Spleen (tissue), 11 donors: ENCODE data around the gene SORCS3. TPM values are rescaled to one million over a fixed set of nuclear protein-coding genes. Genes with fewer than 3 reads are reported as not detected.

Source experiments
- DNase-seq: peaks from one replicate; pipeline ENCODE4 v3.0.0-alpha.2; 2020
- H3K27ac ChIP-seq, 8 donors: fragments of 200-600 bp; sonication (generic) in 7 of 8; 1 replicate in 4 of 8; 2 replicates in 4 of 8; pipeline versions ENCODE4 v1.5.0 to v1.8.0; 2016 to 2021; ENCODE audit warnings: inconsistent platforms in 4 of 8, mild to moderate bottlenecking in 4 of 8, moderate library complexity in 1 of 8
- H3K27me3 ChIP-seq, 7 donors: fragments of 200-600 bp; sonication (generic) in 6 of 7; replicated peaks in 1 of 7; 1 replicate in 4 of 7; 2 replicates in 3 of 7; pipeline versions ENCODE4 v1.5.0 to v1.8.0; 2016 to 2021; ENCODE audit warnings: inconsistent platforms in 3 of 7, mild to moderate bottlenecking in 1 of 7
- H3K36me3 ChIP-seq, 6 donors: fragments of 200-600 bp; sonication (generic) in 5 of 6; 1 replicate in 4 of 6; 2 replicates in 2 of 6; pipeline versions ENCODE4 v1.5.0 to v1.8.0; 2016 to 2021; ENCODE audit warnings: inconsistent platforms in 2 of 6
- H3K4me1 ChIP-seq, 6 donors: fragments of 200-600 bp; sonication (generic) in 5 of 6; 1 replicate in 3 of 6; 2 replicates in 3 of 6; pipeline versions ENCODE4 v1.5.0 to v1.8.0; 2016 to 2021; ENCODE audit warnings: inconsistent platforms in 3 of 6
- H3K4me3 ChIP-seq, 8 donors: fragments of 200-600 bp; sonication (generic) in 7 of 8; 1 replicate in 4 of 8; 2 replicates in 4 of 8; pipeline versions ENCODE4 v1.5.0 to v1.8.0; 2016 to 2021; ENCODE audit warnings: inconsistent platforms in 4 of 8, mild to moderate bottlenecking in 4 of 8, moderate library complexity in 2 of 8
- H3K9me3 ChIP-seq, 8 donors: fragments of 200-600 bp; sonication (generic) in 7 of 8; 1 replicate in 4 of 8; 2 replicates in 4 of 8; pipeline versions ENCODE4 v1.5.0 to v1.8.0; 2016 to 2021; ENCODE audit warnings: inconsistent platforms in 4 of 8
- CTCF ChIP-seq, 11 experiments: fragments of 200-600 bp in 7 of 11; fragments of 450-650 bp in 4 of 11; sonication (generic) in 4 of 11; IDR thresholded peaks in 8 of 11; conservative IDR thresholded peaks in 3 of 11; 1 replicate in 7 of 11; 2 replicates in 4 of 11; pipeline versions ENCODE4 v1.4.0 to v1.8.0; 2016 to 2021; ENCODE audit warnings: antibody characterized with exemption in 11 of 11, inconsistent platforms in 4 of 11, mild to moderate bottlenecking in 1 of 11
- POLR2A ChIP-seq, 3 donors: fragments of 450-650 bp; IDR thresholded peaks; one replicate each; pipeline ENCODE4 v1.5.1; 2017; ENCODE audit warnings: antibody characterized with exemption in 3 of 3, mild to moderate bottlenecking in 1 of 3
- POLR2AphosphoS5 ChIP-seq, 3 donors: sonication (generic); formaldehyde crosslinking; IDR thresholded peaks; one replicate each; pipeline ENCODE4 v1.5.1; 2017; ENCODE audit warnings: antibody characterized with exemption in 3 of 3
- whole genome bisulfite sequencing, 5 donors: extraction: QIAGEN DNeasy Blood & Tissue Kit in 3 of 5; methylation state at CpG; one replicate each; pipeline versions ENCODE4 v1.1.5 to v1.1.7; 2013 to 2018; 5-methylcytosine and 5-hydroxymethylcytosine counted together
- intact Hi-C: fragments of 100-400 bp; cut with DNase I; formaldehyde crosslinking; loops from one replicate; pipeline ENCODE4 v1.15.0; 2023; ENCODE audit warnings: low total_unique reads
- polyA plus RNA-seq, 3 donors: library from polyadenylated mRNA; stranded (reverse); fragments of 200-250 nt; gene quantifications; one replicate each; pipeline ENCODE4 v1.2.1, GENCODE V29; 2013
- total RNA-seq, 7 donors: library from RNA; depleted of rRNA in 3 of 7; stranded (reverse); fragments of >200 nt in 3 of 7; fragmentation: NEBNext Ultra II Directional in 4 of 7; extraction: Animal tissue kit (Norgen Biotek cat#: 25700) in 4 of 7; gene quantifications; one replicate each; pipeline versions ENCODE4 v1.1.0 to v1.2.1, GENCODE V29; 2016 to 2021
- donor health status: healthy with polysubstance abuse.
- donor health status: DM: no; HTN: no; CAD: no; lungs with moderate emphysema.
- donor health status: DM: no; HTN: no; CAD: no.
- donor health status: Bipolar disorder and iron deficiency.
- donor health status: healthy.
- donor health status: DM: no; HTN: no; CAD: no.
- donor health status: DM: yes; HTN: yes; CAD: no.

Gene SORCS3
- total and polyA plus RNA-seq, 10 donors: 0.03 to 0.06 TPM; not detected in 8

DNA sequence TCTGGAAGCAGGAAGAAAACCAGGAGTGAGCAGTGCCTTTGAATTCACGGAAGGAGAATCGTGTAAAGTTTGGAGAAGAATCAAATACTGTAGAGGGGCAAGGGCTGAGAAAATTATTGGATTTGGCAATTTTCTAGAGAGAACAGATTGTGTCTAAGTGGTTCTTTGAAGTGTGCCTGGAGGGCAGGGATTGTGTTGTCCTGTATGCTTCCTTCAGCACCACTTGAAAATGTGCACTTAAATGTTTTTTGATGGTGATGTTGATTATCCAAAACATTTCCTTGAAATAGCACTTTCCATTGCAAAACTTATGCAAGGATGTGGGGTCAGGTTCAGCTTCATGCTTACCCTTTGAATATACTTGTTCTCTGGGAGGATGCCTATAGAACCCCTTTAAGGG, 360.2 kb downstream of the SORCS3 start:
- TF ChIP-seq CTCF (IDR thresholded peaks at IDR 0.05 in 8 of 11, conservative IDR thresholded peaks at IDR 0.05 in 3 of 11) (no peak), POLR2A (IDR thresholded peaks at IDR 0.05) (no peak), POLR2AphosphoS5 (IDR thresholded peaks at IDR 0.05) (no peak)
- WGBS, 5 donors: 85 to 92% (median 87%) methylated on average over 2 of the region's 2 CpGs
- Histone ChIP-seq H3K27me3 (peaks cover 0 to 2% (median 0%) of the 10 kb centered on the region in 7 donors), H3K36me3 (no peaks in the 10 kb centered on the region), H3K9me3 (no peaks in the 10 kb centered on the region), H3K4me3 (no peak overlapping the region), H3K27ac (no peak overlapping the region), H3K4me1 (no peaks in the 10 kb centered on the region)
- intact Hi-C loops: no loop called here
- DNase-seq: no peak

DNA sequence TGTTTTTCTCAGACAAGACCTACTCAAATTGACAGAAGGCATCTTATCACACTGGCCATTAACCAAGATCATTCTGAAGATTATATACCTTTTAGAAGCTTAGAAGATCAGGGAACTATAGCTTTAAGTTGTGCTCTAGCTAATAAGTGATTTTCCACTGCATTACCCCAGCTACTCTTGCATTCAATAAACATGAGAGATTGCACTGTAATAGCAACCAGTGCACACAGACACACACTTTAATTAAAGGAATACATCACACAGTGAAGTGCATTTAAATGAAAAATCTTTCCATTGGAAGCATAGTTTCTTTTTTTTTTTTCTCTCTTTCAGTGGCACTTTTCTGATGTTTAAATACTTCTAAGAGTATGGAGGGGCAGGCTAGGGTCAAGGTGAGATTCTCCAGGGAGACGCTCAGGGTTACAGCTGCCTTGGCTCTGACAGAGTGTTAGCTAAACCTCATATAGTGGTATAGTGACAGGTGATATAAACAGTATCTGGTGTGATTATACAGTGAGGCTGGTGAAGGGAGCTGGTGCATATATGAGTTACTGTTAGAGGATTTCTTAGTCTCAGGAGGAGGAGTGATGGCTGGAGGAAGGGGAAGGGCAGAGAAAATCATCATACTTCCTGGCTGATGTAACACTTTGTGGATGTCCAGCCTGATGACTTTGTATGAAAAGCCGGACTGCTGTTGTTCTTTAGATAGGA, 369.5 kb downstream of the SORCS3 start:
- no peaks in the 10 kb centered on the region for H3K36me3 ChIP-seq
- no peak for TF ChIP-seq POLR2A (IDR thresholded peaks at IDR 0.05)
- TF ChIP-seq POLR2AphosphoS5 (IDR thresholded peaks at IDR 0.05): no peak
- no peak for TF ChIP-seq CTCF (IDR thresholded peaks at IDR 0.05 in 8 of 11, conservative IDR thresholded peaks at IDR 0.05 in 3 of 11)
- H3K27ac ChIP-seq: no peak overlapping the region
- no peak for DNase-seq
- H3K4me1 ChIP-seq: no peaks in the 10 kb centered on the region
- 41 to 86% (median 75%) methylated on average over 2 of the region's 2 CpGs for WGBS, 5 donors
- H3K27me3 ChIP-seq: no peaks in the 10 kb centered on the region
- intact Hi-C loops: no loop called here
- peaks cover 0 to 4% (median 0%) of the 10 kb centered on the region in 8 donors for H3K9me3 ChIP-seq
- no peak overlapping the region for H3K4me3 ChIP-seq

GRCh38 chr10:105017116-105017515, 376.0 kb downstream of the SORCS3 start:
- H3K27me3 ChIP-seq: no peaks in the 10 kb centered on the region
- no peak overlapping the region for H3K27ac ChIP-seq
- H3K4me1 ChIP-seq: no peaks in the 10 kb centered on the region
- H3K36me3 ChIP-seq: no peaks in the 10 kb centered on the region
- no peak for DNase-seq
- H3K4me3 ChIP-seq: no peak overlapping the region
- 45 to 84% (median 67%) methylated on average over 2 of the region's 2 CpGs for WGBS, 5 donors
- no peak for TF ChIP-seq POLR2AphosphoS5 (IDR thresholded peaks at IDR 0.05)
- no peak for TF ChIP-seq POLR2A (IDR thresholded peaks at IDR 0.05)
- TF ChIP-seq CTCF (IDR thresholded peaks at IDR 0.05 in 8 of 11, conservative IDR thresholded peaks at IDR 0.05 in 3 of 11): no peak
- peaks cover 0 to 4% (median 0%) of the 10 kb centered on the region in 8 donors for H3K9me3 ChIP-seq
- intact Hi-C loops: no loop called here

GRCh38 chr10:105017691-105018090, 376.6 kb downstream of the SORCS3 start:
- Histone ChIP-seq H3K9me3 (peaks cover 0 to 4% (median 0%) of the 10 kb centered on the region in 8 donors), H3K4me1 (no peaks in the 10 kb centered on the region), H3K4me3 (no peak overlapping the region), H3K27ac (no peak overlapping the region), H3K36me3 (no peaks in the 10 kb centered on the region), H3K27me3 (no peaks in the 10 kb centered on the region)
- intact Hi-C loops: no loop called here
- no peak for DNase-seq
- TF ChIP-seq CTCF (IDR thresholded peaks at IDR 0.05 in 8 of 11, conservative IDR thresholded peaks at IDR 0.05 in 3 of 11): no peak
- no peak for TF ChIP-seq POLR2AphosphoS5 (IDR thresholded peaks at IDR 0.05)
- no peak for TF ChIP-seq POLR2A (IDR thresholded peaks at IDR 0.05)
